ENCODE data around the gene ABCC3. TPM values are rescaled to one million over a fixed set of nuclear protein-coding genes. Genes with fewer than 3 reads are reported as not detected.

The ABCC3 gene
- total RNA-seq, 4 donors from 2014 or later, result 2.0 to 18.7 (median 5.1) TPM

GRCh38 chr17:50663812-50664374 lies 29.2 kb downstream of the ABCC3 start:
- WGBS, 2 donors (ENCODE audit: low coverage in 1 of 2), result 78 to 97% methylated on average over 3 to 5 of the region's 10 CpGs
- Histone ChIP-seq H3K27me3 (no peaks in the 10 kb centered on the region), H3K36me3 (no peaks in the 10 kb centered on the region), H3K4me3 (no peak overlapping the region), H3K27ac (no peak overlapping the region), H3K4me1 (peaks cover 0 to 34% (median 18%) of the 10 kb centered on the region in 3 donors), H3K9me3 (no peaks in the 10 kb centered on the region)
- no peak for TF ChIP-seq EP300 (IDR thresholded peaks at IDR 0.05)
- no peak for TF ChIP-seq CTCF (IDR thresholded peaks at IDR 0.05)
- TF ChIP-seq POLR2A (IDR thresholded peaks at IDR 0.05), result no peak
- TF ChIP-seq POLR2AphosphoS5 (IDR thresholded peaks at IDR 0.05), result no peak
- ATAC-seq, result no peak

- Histone ChIP-seq H3K4me1 (peaks cover 0 to 24% (median 18%) of the 10 kb centered on the region in 3 donors), H3K36me3 (no peaks in the 10 kb centered on the region), H3K27me3 (no peaks in the 10 kb centered on the region), H3K9me3 (no peaks in the 10 kb centered on the region), H3K27ac (no peak overlapping the region), H3K4me3 (no peak overlapping the region)
- ATAC-seq, result no peak
- WGBS, 2 donors (ENCODE audit: low coverage in 1 of 2), result 77 to 78% methylated on average over 5 to 6 of the region's 12 CpGs
- no peak for TF ChIP-seq CTCF (IDR thresholded peaks at IDR 0.05)
- no peak for TF ChIP-seq POLR2AphosphoS5 (IDR thresholded peaks at IDR 0.05)
- TF ChIP-seq EP300 (IDR thresholded peaks at IDR 0.05), result no peak
- no peak for TF ChIP-seq POLR2A (IDR thresholded peaks at IDR 0.05)
Measured at GRCh38 chr17:50664788-50665458, 30.2 kb downstream of the ABCC3 start.

- H3K36me3 ChIP-seq, result no peaks in the 10 kb centered on the region
- H3K27ac ChIP-seq, result no peak overlapping the region
- 60 to 76% methylated on average over 1 to 2 of the region's 5 CpGs for WGBS, 2 donors (ENCODE audit: low coverage in 1 of 2)
- no peaks in the 10 kb centered on the region for H3K9me3 ChIP-seq
- TF ChIP-seq EP300 (IDR thresholded peaks at IDR 0.05), result no peak
- TF ChIP-seq CTCF (IDR thresholded peaks at IDR 0.05), result no peak
- TF ChIP-seq POLR2AphosphoS5 (IDR thresholded peaks at IDR 0.05), result no peak
- TF ChIP-seq POLR2A (IDR thresholded peaks at IDR 0.05), result no peak
- no peak for ATAC-seq
- H3K4me3 ChIP-seq, result no peak overlapping the region
- H3K27me3 ChIP-seq, result no peaks in the 10 kb centered on the region
- H3K4me1 ChIP-seq, result peaks cover 0 to 15% (median 9%) of the 10 kb centered on the region in 3 donors
Measured at GRCh38 chr17:50665838-50666237, 31.2 kb downstream of the ABCC3 start.

GRCh38 chr17:50666316-50666715 lies 31.6 kb downstream of the ABCC3 start:
- TF ChIP-seq EP300 (IDR thresholded peaks at IDR 0.05) (no peak), POLR2AphosphoS5 (IDR thresholded peaks at IDR 0.05) (no peak), POLR2A (IDR thresholded peaks at IDR 0.05) (no peak), CTCF (IDR thresholded peaks at IDR 0.05) (no peak)
- Histone ChIP-seq H3K9me3 (no peaks in the 10 kb centered on the region), H3K4me1 (peaks cover 0 to 10% (median 4%) of the 10 kb centered on the region in 3 donors), H3K27me3 (no peaks in the 10 kb centered on the region), H3K4me3 (no peak overlapping the region), H3K27ac (no peak overlapping the region), H3K36me3 (no peaks in the 10 kb centered on the region)
- WGBS, 2 donors (ENCODE audit: low coverage in 1 of 2), result 94 to 98% methylated on average over 2 to 7 of the region's 8 CpGs
- ATAC-seq, result no peak
